Subcutaneous adipose tissue (tissue), 4 donors: Measurements from ENCODE around the gene ORC4. TPM values are rescaled to one million over a fixed set of nuclear protein-coding genes. Genes with fewer than 3 reads are reported as not detected.

ENCODE experiments used
- CTCF ChIP-seq: fragments of 450-650 bp; IDR thresholded peaks from one replicate; pipeline ENCODE4 v1.5.1; 2016; ENCODE audit warnings: low read depth, mild to moderate bottlenecking, control low read depth, antibody characterized with exemption, moderate library complexity
- total RNA-seq, 4 donors: library from RNA; depleted of rRNA; stranded (reverse); fragments of >200 nt; gene quantifications; one replicate each; pipeline ENCODE4 v1.1.0, GENCODE V29; 2016

The ORC4 gene
- total RNA-seq, 4 donors from 2014 or later = 15.8 to 50.1 (median 36.8) TPM

GRCh38 chr2:147968571-147968970 is 52.0 kb downstream of the ORC4 start:
- no peak for TF ChIP-seq CTCF

GRCh38 chr2:147952118-147952517 is 68.4 kb downstream of the ORC4 start:
- TF ChIP-seq CTCF = no peak

- TF ChIP-seq CTCF = no peak
Observed at GRCh38 chr2:147945660-147946059, 74.9 kb downstream of the ORC4 start.

- no peak for TF ChIP-seq CTCF
Observed at GRCh38 chr2:147939313-147939712, 81.2 kb downstream of the ORC4 start.

GRCh38 chr2:147937744-147938349 is 82.7 kb downstream of the ORC4 start:
- TF ChIP-seq CTCF = no peak

- TF ChIP-seq CTCF = no peak
Observed at GRCh38 chr2:147934881-147935620, 85.5 kb downstream of the ORC4 start.

- TF ChIP-seq CTCF = no peak
Observed at GRCh38 chr2:147933931-147934330, 86.6 kb downstream of the ORC4 start.
